NCI-H146 treated with DMSO at 0.1 percent for 48 hours (cell line): ENCODE data around the gene CD300H.
"Not testable (repeated sequence)": the region's sequence is repeated elsewhere in the genome, so short reads cannot be mapped to it uniquely, and the experiment has no call there.

ENCODE experiments used
- DNase-seq: peaks from one replicate; lab custom pipeline; 2025; ENCODE audit not compliant: unreplicated experiment; lab: John Stamatoyannopoulos, UW

CD300H gene

DNA sequence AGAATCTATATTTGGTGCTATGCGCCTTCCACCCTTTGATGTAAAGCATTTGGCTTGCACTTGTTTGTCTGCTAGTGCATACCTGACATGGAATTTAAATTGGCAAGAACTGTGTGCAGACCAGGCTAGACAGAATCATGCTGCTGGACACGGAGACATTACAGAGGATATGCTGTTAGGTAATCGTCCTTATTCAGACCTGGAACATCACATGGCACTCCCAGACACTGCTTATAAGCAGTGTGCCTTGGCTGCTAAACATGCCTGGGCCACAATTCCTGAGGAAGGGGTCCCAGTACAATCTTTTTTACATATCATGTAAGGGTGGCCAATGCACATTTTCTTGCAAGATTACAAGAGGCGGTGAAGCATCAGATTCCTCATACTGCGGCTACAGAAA lies 18.4 kb upstream of the CD300H start:
- DNase-seq, result no peak

DNA sequence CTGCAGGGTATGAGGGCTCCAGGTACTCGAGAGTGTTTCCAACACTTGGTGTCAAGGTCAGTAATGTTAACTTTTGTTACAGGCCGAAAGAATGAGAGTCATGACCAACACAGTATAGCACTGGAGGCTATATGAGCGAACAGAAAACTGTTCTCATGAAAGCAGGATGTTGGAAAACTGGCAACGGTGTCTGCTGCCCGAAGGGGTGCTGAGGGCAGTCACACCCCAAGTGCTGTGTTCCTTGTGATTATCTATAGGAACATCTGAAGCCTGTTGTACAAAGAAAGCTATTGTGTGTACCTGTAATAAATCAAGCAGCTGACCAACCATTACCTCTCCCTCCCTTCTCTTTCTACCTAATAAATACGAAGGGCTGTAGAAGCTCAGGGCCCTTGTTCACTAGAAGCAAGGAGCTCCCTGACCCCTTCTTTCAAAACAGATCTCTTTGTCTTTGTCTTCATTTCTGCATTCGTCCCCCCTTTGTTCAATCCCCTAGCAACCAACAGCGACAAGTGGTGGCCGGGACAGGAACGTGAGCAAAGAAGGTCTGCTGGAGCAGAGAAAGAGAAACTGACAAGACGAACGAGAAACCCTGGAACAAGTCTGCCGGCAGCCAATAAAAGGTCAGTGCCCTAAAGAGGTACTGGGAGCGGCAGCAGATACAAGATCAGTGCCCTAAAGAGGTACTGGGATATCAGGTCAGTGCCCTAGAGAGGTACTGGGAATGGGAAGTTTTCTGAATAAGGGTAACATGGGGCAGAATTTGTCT lies 17.2 kb upstream of the CD300H start:
- DNase-seq, result no peak

DNA sequence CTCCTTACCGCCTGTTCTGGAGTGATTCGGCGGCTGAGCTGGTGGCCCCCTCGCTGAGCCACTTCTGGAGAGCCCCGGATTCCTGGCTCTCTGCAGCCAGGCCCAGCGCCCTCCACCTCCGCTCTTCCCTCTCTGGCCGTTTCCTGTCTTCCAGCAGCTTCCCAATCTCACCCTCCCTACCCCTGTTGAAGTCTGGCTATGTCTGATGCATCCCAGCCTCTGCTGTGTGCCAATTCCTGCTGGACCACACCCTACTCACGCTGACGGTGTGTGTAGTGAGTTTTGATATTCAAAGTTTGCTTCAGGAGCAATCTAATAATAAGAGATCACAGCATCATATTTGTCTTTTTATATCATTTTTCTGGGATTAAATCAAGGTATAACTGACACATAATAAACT lies 15.3 kb upstream of the CD300H start:
- DNase-seq, result no peak

DNA sequence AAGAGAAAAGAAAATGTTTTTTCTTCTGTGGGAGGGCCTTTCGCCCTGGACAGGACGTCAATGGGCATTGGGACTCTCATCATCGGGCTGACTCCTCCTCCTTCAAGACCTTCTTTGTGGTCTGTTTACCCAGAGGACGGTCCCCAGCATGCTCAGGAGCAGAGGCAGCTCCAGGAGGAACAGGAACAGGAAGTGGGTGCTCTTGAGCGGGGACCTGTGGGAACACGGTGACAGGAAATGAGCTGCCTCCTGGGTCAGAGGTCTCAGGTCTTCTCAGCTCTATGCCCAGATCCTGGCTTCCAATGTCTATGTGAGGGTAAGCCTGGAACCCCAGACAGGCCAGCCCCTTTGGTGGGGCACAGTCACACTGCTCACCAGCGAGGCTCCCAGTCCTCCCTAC lies 12.6 kb upstream of the CD300H start:
- DNase-seq, result no peak

DNA sequence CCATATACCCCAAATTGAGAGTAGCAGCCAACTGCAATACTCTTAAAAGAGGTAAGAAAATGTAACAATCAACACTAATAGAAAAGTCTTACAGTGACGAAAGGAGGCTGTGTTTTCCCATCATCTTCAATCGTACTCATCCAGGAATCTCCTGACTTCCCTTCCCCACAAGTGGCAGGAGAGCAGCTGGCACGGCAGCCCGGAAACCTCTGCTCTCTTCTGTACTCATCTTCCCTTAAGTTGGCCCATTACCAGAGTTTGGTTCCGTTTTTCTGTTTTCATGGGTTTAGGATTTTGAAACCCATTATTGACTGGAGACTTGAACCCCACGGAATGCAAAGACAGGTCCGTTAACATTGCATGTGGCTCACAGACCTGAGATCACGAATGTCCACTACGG lies 11.7 kb upstream of the CD300H start:
- DNase-seq, result no peak

GRCh38 chr17:74574489-74575142 lies 7.3 kb upstream of the CD300H start:
- no peak for DNase-seq

- DNase-seq, result not testable (repeated sequence)
Measured at GRCh38 chr17:74573635-74574034, 6.3 kb upstream of the CD300H start.

- no peak for DNase-seq
Measured at GRCh38 chr17:74573169-74573568, 5.9 kb upstream of the CD300H start.

DNA sequence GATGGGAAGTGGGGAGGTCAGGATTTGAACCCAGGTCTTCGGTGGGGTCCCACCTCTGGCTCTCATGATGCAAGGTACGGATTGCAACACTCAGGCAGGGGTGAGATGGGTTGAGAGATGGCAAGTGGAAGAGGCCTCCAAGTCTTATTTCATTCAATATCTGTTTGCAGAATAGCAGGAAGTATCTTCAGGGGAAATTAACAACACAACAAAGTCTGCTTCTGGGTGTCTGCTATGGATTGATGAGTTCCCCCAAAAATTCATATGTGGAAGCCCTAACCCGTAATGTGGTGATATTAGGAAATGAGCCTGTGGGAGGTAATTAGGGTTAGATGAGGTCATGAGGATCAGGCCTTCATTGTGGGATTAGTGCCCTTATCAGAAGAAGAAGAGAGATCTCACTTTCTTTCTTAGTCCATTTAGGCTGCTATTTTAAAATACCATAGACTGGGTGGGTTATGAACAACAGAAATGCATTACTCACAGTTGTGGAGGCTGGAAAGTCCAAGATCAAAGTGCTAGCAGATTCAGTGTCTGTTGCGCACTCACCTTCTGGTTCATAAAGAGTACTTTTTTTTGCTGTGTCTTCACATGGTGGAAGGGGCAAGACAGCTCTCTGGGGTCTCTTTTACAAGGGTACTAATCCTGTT lies 4.4 kb upstream of the CD300H start:
- DNase-seq, result no peak

GRCh38 chr17:74569020-74570003 lies 2.0 kb upstream of the CD300H start:
- DNase-seq, result no peak

DNA sequence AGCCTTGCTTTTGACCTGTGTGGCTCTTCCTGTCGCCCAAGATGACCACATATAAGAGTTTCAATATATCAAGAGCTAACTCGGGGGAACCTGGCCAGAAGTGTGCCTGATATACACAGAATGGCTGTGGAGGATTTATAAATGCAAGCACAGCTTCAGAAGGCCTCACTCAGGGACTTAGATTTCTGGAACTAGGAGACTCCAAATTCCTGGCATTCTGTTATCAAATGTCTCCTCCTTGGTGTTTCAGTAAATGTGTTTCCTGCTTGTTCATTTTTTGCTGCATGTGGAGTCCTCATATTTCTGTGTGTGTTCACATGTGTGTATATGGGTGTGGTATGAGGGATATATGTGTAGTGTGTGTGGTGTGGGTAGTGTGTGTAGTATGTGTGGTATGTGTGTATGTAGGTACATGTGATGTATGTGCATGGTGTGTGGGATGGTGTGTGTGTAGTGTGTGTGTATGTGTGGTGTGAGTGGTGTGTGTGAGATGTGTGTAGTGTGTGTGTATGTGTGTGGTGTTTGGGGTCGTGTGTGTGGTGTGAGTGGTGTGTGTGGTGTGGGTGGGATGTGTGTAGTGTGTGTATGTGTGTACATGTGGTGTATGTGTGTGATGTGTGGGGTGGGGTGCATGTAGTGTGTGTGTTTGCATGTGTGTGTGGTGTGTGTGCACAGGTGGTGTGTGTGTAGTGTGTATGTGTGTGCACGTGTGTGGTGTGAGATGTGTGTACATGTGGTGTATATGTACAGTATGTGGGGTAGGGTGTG lies 981 bp upstream of the CD300H start:
- no peak for DNase-seq

DNA sequence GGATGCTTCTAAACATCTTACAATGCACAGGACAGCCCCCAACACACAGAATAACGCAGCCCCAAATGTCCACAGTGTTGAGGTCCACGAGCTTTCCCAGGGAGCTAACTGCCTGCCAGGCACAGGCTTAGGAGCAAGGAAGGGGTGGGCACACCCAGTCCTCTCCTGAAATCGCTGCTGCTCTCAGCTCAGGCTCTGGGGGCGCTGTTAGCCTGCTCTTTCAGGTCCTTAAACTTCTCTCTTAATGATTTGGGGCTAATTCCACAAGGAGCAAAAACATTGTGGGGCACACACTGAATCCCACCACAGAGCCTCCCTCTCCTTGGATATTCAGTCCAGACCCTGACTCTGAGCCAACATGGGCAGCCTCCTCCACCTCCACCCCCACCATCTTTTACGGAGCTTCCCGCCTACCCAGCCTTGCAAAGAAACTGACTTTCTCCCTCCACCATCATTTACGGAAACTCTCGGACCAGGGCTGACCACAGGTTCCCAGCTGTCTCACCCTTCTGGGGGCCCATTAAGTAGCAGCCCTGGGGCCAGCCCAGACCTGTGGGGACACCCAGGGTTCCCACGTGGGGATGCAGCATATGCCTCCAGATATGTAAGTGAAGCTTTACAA lies 1.1 kb downstream of the CD300H start:
- DNase-seq, result no peak

DNA sequence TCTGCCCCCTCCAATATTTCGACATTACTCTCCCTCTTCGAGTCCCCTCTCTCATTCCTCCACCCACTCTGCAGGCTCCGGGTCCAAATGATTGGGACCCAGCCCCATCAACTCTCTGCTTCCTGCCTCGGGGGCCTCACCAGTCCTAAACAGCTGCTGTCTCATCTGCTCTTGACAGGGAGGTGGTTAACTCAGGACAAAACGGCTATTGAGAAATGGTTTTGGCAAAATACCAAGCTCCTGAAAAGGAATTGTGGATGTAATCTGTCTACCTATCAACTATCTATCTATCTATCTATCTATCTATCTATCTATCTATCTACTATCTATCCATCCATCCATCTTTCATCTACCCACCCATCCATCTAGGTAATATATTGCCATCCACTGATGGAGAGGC lies 2.2 kb downstream of the CD300H start:
- no peak for DNase-seq

DNA sequence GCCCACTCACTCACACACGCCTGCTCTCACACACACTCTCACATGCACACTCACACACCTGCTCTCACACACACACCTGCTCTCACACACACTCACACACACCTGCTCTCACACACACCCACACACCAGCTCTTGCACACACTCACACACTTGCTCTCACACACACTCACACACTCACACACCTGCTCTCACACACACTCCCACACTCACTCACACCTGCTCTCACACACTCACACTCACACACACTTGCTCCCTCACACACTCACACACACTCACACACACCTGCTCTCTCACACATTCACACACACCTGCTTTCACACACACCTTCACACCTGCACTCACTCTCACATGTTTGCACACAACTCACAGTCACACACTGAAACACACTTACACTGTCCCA lies 4.0 kb downstream of the CD300H start:
- no peak for DNase-seq

- DNase-seq, result no peak
Measured at GRCh38 chr17:74561586-74561985, 5.7 kb downstream of the CD300H start.

- DNase-seq, result no peak
Measured at GRCh38 chr17:74558882-74559519, 8.3 kb downstream of the CD300H start.

- not testable (repeated sequence) for DNase-seq
Measured at GRCh38 chr17:74558402-74558801, 8.9 kb downstream of the CD300H start.

- no peak for DNase-seq
Measured at GRCh38 chr17:74555427-74555940, 11.8 kb downstream of the CD300H start.

- no peak for DNase-seq
Measured at GRCh38 chr17:74554909-74555308, 12.4 kb downstream of the CD300H start.
